RCC 7860 (cell line): ENCODE results near the gene DHX35.

Experiments
- DNase-seq: peaks from one replicate; pipeline ENCODE4 v3.0.0-alpha.2; 2015; ENCODE audit warnings: low spot score
- FAIRE-seq: peaks from 2 replicates; lab custom pipeline; 2012; peaks lifted over from hg19 to GRCh38; lab: Jason Lieb, UNC

DHX35 gene

GRCh38 chr20:38962044-38962927 is at the start of gene DHX35:
Gene DHX35, plus strand, starts transcription at chr20:38962344. Its CDS starts 24 bp downstream, at chr20:38962368.
- peak; percentile 58 for FAIRE-seq
- peak; percentile 92 for DNase-seq

GRCh38 chr20:38915355-38915754 is 46.8 kb upstream of the DHX35 start:
- FAIRE-seq = no peak
- DNase-seq = no peak

- DNase-seq = no peak
- no peak for FAIRE-seq
Measured at GRCh38 chr20:38917657-38918056, 44.5 kb upstream of the DHX35 start.

GRCh38 chr20:38918172-38918571 is 44.0 kb upstream of the DHX35 start:
- FAIRE-seq (no peak), DNase-seq (no peak)

- DNase-seq = no peak
- FAIRE-seq = no peak
Measured at GRCh38 chr20:38919683-38920082, 42.5 kb upstream of the DHX35 start.

GRCh38 chr20:38920411-38920810 is 41.7 kb upstream of the DHX35 start:
- FAIRE-seq = no peak
- DNase-seq = no peak

GRCh38 chr20:38920851-38921250 is 41.3 kb upstream of the DHX35 start:
- FAIRE-seq (no peak), DNase-seq (no peak)

- DNase-seq (no peak), FAIRE-seq (no peak)
Measured at GRCh38 chr20:38924718-38925117, 37.4 kb upstream of the DHX35 start.

- peak; percentile 99 for DNase-seq
- peak; percentile 91 for FAIRE-seq
Measured at GRCh38 chr20:38926142-38926933, 35.8 kb upstream of the DHX35 start, which contains the start of gene FAM83D. Gene FAM83D, plus strand, starts transcription at chr20:38926417. Its CDS starts 26 bp downstream, at chr20:38926443.

- no peak for DNase-seq
Measured at GRCh38 chr20:38926934-38927616, 35.1 kb upstream of the DHX35 start.

GRCh38 chr20:38927902-38928578 is 34.1 kb upstream of the DHX35 start:
- DNase-seq (no peak), FAIRE-seq (no peak)

More at GRCh38 chr20:38926934-38927616, 35.1 kb upstream of the DHX35 start:
- FAIRE-seq = no peak

- DNase-seq (no peak), FAIRE-seq (no peak)
Measured at GRCh38 chr20:38930242-38930569, 31.9 kb upstream of the DHX35 start.

- DNase-seq = no peak
- FAIRE-seq = no peak
Measured at GRCh38 chr20:38931984-38932383, 30.2 kb upstream of the DHX35 start.

GRCh38 chr20:38932457-38933120 is 29.6 kb upstream of the DHX35 start:
- DNase-seq = no peak
- no peak for FAIRE-seq

GRCh38 chr20:38934530-38934929 is 27.6 kb upstream of the DHX35 start:
- DNase-seq = no peak
- FAIRE-seq = no peak

GRCh38 chr20:38935285-38935684 is 26.9 kb upstream of the DHX35 start:
- peak; percentile 25 for DNase-seq

GRCh38 chr20:38935967-38936407 is 26.2 kb upstream of the DHX35 start:
- FAIRE-seq (no peak), DNase-seq (no peak)

More at GRCh38 chr20:38935285-38935684, 26.9 kb upstream of the DHX35 start:
- no peak for FAIRE-seq

GRCh38 chr20:38937000-38937399 is 25.1 kb upstream of the DHX35 start:
- DNase-seq (no peak), FAIRE-seq (no peak)

- DNase-seq (no peak), FAIRE-seq (no peak)
Measured at GRCh38 chr20:38937978-38938473, 24.1 kb upstream of the DHX35 start.

- no peak for DNase-seq
- FAIRE-seq = no peak
Measured at GRCh38 chr20:38939686-38940085, 22.5 kb upstream of the DHX35 start.
